OCI-LY1 (cell line): Measurements from ENCODE around the gene PNKP.

Experiments used
- H2AFZ ChIP-seq: fragments of 200-600 bp; sonication (generic), shearing (Covaris generic); 2 replicates; pipeline ENCODE4 v1.6.0; 2014; ENCODE audit warnings: antibody characterized with exemption, mild to moderate bottlenecking, low read length
- H3F3A ChIP-seq: fragments of 200-600 bp; sonication (generic), shearing (Covaris generic); 2 replicates; pipeline ENCODE4 v1.6.0; 2014; ENCODE audit warnings: mild to moderate bottlenecking, antibody characterized with exemption, low read length, moderate library complexity; ENCODE audit not compliant: insufficient read depth
- H3K27ac ChIP-seq: fragments of 200-600 bp; sonication (generic); 2 replicates; pipeline ENCODE4 v1.5.1; 2014; ENCODE audit warnings: low read length, mixed run types, mild to moderate bottlenecking, low read depth; ENCODE audit not compliant: poor library complexity, severe bottlenecking
- H3K27me3 ChIP-seq: fragments of 200-600 bp; sonication (generic); 2 replicates; pipeline ENCODE4 v1.6.0; 2014; ENCODE audit warnings: antibody characterized with exemption, mild to moderate bottlenecking, low read length, moderate library complexity; ENCODE audit not compliant: insufficient read depth
- H3K36me3 ChIP-seq: fragments of 200-600 bp; sonication (generic); 2 replicates; pipeline ENCODE4 v1.6.1; 2014; ENCODE audit warnings: mild to moderate bottlenecking, antibody characterized with exemption, low read length, moderate library complexity, mixed read lengths; ENCODE audit not compliant: insufficient read depth
- H3K4me1 ChIP-seq: fragments of 200-600 bp; sonication (generic); 2 replicates; pipeline ENCODE4 v1.5.1; 2014; ENCODE audit warnings: mild to moderate bottlenecking, low read length, moderate library complexity; ENCODE audit not compliant: insufficient read depth, severe bottlenecking
- H3K4me2 ChIP-seq: fragments of 200-600 bp; sonication (generic), shearing (Covaris generic); 2 replicates; pipeline ENCODE4 v1.6.1; 2014; ENCODE audit warnings: low read length
- H3K4me3 ChIP-seq: fragments of 200-600 bp; sonication (generic); 2 replicates; pipeline ENCODE4 v1.5.1; 2014; ENCODE audit warnings: low read length, low read depth, mild to moderate bottlenecking, mixed read lengths; ENCODE audit not compliant: poor library complexity, severe bottlenecking
- H3K79me2 ChIP-seq: fragments of 200-600 bp; shearing (Covaris generic); 2 replicates; pipeline ENCODE4 v1.6.1; 2016; ENCODE audit warnings: mixed run types, low read length, mixed read lengths; ENCODE audit not compliant: insufficient read depth
- H3K9ac ChIP-seq: fragments of 200-600 bp; sonication (generic), shearing (Covaris generic); 2 replicates; pipeline ENCODE4 v1.6.1; 2014; ENCODE audit warnings: mild to moderate bottlenecking, low read length, mixed read lengths
- H3K9me2 ChIP-seq: fragments of 200-600 bp; sonication (generic), shearing (Covaris generic); 2 replicates; pipeline ENCODE4 v1.6.1; 2014; ENCODE audit warnings: low read depth, mild to moderate bottlenecking, low read length, mixed read lengths
- H3K9me3 ChIP-seq: fragments of 200-600 bp; shearing (Covaris generic); 2 replicates; pipeline ENCODE4 v1.6.1; 2014; ENCODE audit warnings: low read length, mixed read lengths
- H4K20me1 ChIP-seq: fragments of 200-600 bp; sonication (generic), shearing (Covaris generic); 2 replicates; pipeline ENCODE4 v1.6.0; 2016; ENCODE audit warnings: mild to moderate bottlenecking, low read length; ENCODE audit not compliant: insufficient read depth
- EZH2 ChIP-seq: fragments of 200-600 bp; sonication (generic), shearing (Covaris generic); IDR thresholded peaks from 2 replicates; pipeline ENCODE4 v1.8.0; 2017; ENCODE audit warnings: borderline replicate concordance, mixed run types, mild to moderate bottlenecking, antibody characterized with exemption, low read length, moderate library complexity, mixed read lengths
- TF ChIP-seq, protein P1 (sequence below): fragments of 200-600 bp; sonication (generic), shearing (Covaris generic); IDR thresholded peaks from 2 replicates; pipeline ENCODE4 v1.5.1; 2017; ENCODE audit warnings: mild to moderate bottlenecking, antibody characterized with exemption, low read length, moderate library complexity, mixed read lengths

PNKP gene

DNA sequence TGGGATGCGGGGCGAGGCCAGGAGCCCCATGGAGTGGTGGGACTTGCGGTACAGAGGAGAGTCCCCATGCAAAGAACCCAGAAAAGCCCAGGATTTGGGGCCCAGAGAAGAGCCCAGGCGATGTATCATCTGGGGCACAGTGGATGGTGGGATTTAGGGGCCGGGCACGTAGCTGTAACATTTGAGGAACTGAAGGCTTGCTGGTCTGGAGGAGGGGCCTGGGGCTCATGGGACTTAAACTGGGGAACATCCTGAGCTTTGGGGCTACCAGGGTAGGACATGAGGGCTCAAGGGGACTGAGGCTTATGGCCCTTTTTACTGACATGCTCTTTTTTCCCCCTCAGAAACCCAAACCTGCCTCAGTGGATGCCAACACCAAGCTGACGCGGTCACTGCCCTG is 35.8 kb downstream of the PNKP start:
- Histone ChIP-seq H3K27ac (no peak overlapping the region), H3K36me3 (peaks cover 98% of the 10 kb centered on the region), H3K4me1 (peaks cover 28% of the 10 kb centered on the region), H3K4me2 (no peak overlapping the region), H4K20me1 (no peaks in the 10 kb centered on the region), H3K79me2 (0 out of 2 replicates have a peak, but pooled peaks cover 3% of the 10 kb centered on the region), H3K4me3 (no peak overlapping the region), H2AFZ (no peak overlapping the region), H3K9me3 (no peaks in the 10 kb centered on the region), H3K9me2 (no peaks in the 10 kb centered on the region), H3K9ac (no peak overlapping the region), H3K27me3 (no peaks in the 10 kb centered on the region), H3F3A (no peaks in the 10 kb centered on the region)
- TF ChIP-seq, protein P1, sequence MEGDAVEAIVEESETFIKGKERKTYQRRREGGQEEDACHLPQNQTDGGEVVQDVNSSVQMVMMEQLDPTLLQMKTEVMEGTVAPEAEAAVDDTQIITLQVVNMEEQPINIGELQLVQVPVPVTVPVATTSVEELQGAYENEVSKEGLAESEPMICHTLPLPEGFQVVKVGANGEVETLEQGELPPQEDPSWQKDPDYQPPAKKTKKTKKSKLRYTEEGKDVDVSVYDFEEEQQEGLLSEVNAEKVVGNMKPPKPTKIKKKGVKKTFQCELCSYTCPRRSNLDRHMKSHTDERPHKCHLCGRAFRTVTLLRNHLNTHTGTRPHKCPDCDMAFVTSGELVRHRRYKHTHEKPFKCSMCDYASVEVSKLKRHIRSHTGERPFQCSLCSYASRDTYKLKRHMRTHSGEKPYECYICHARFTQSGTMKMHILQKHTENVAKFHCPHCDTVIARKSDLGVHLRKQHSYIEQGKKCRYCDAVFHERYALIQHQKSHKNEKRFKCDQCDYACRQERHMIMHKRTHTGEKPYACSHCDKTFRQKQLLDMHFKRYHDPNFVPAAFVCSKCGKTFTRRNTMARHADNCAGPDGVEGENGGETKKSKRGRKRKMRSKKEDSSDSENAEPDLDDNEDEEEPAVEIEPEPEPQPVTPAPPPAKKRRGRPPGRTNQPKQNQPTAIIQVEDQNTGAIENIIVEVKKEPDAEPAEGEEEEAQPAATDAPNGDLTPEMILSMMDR, result no peak
- no peak for TF ChIP-seq EZH2

DNA sequence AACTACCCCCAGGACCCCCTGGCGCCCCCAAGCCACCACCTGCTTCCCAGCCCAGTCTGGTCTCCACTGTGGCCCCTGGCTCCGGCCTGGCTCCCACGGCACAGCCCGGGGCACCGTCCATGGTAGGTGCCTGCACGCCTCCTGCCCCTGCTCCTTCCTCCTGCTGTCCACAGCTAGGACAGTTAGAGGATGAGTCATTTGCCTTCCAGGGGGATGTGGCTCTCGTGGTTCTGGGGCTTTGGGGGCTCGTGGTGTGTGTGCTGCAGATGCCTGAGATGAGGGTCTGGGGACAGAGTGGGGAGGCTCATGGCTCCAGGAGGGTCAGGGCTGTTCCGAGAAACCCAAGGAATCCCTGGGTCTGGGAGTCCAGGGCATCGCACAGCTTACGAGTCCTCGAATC is 36.6 kb downstream of the PNKP start:
- Histone ChIP-seq H3K27ac (no peak overlapping the region), H3K9me2 (no peaks in the 10 kb centered on the region), H3K9ac (no peak overlapping the region), H3K9me3 (no peaks in the 10 kb centered on the region), H3K4me1 (peaks cover 37% of the 10 kb centered on the region), H3K4me2 (no peak overlapping the region), H3K27me3 (no peaks in the 10 kb centered on the region), H3K79me2 (peaks cover 11% of the 10 kb centered on the region; the same call in 1 of the 2 replicates), H3K36me3 (peaks cover 98% of the 10 kb centered on the region), H3F3A (no peaks in the 10 kb centered on the region), H3K4me3 (no peak overlapping the region), H2AFZ (no peak overlapping the region), H4K20me1 (no peaks in the 10 kb centered on the region)
- TF ChIP-seq EZH2, result no peak
- TF ChIP-seq, protein P1, result no peak

DNA sequence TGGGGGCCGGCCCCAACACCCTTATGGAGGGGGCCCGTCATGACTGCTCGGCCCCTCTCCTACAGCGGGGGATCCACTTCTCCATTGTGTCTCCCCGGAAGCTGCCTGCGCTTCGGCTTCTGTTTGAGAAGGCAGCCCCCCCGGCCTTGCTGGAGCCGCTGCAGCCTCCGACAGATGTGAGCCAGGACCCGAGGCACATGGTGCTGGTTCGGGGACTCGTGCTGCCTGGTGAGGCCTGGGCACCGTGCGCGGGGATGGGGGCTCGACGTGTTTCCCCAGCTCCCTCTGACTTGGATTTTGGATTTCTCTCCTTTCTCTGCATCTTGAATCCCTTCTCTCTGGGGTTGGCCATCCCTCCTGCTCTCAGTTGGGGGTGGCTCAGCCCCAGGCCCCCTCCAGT is 37.7 kb downstream of the PNKP start:
- Histone ChIP-seq H3K36me3 (peaks cover 98% of the 10 kb centered on the region), H4K20me1 (no peaks in the 10 kb centered on the region)

More for the DNA sequence above, 37.7 kb downstream of the PNKP start:
- TF ChIP-seq, protein P1, result no peak
- TF ChIP-seq EZH2, result no peak
- Histone ChIP-seq H3K9ac (no peak overlapping the region), H3K9me3 (no peaks in the 10 kb centered on the region), H3K9me2 (no peaks in the 10 kb centered on the region), H2AFZ (no peak overlapping the region), H3K4me1 (peaks cover 47% of the 10 kb centered on the region), H3K79me2 (peaks cover 21% of the 10 kb centered on the region), H3K27ac (peak overlapping the region; percentile 49), H3K4me2 (no peak overlapping the region), H3K27me3 (no peaks in the 10 kb centered on the region), H3F3A (no peaks in the 10 kb centered on the region), H3K4me3 (no peak overlapping the region)
